CD4-positive, alpha-beta memory T cell (primary cell): ENCODE measurements around the gene RANBP10. TPM values are rescaled to one million over a fixed set of nuclear protein-coding genes. Genes with fewer than 3 reads are reported as not detected.
A peak's percentile ranks its signal among the peaks of the same experiment; 100 is the strongest.

Source experiments
- CTCF ChIA-PET: fragments of 350-600 bp; sonication (Branson Sonifier 250); formaldehyde crosslinking; loops from one replicate; lab custom pipeline; 2021; ENCODE audit warnings: inconsistent platforms; ENCODE audit not compliant: partially characterized antibody; lab: Charles Lee
- POLR2A ChIA-PET: fragments of 350-600 bp; sonication (Branson Sonifier 250); formaldehyde crosslinking; loops from one replicate; lab custom pipeline; 2021; ENCODE audit not compliant: partially characterized antibody; lab: Charles Lee
- DNase-seq, 5 donors: peaks; one replicate each; pipeline versions ENCODE4 v3.0.0 to v3.0.0-alpha.2; 2020 to 2022; ENCODE audit warnings: mixed read lengths in 1 of 5
- H3K27ac ChIP-seq: one replicate; pipeline ENCODE4 v1.7.0; 2013; ENCODE audit warnings: low read depth, low read length
- H3K27me3 ChIP-seq: 2 replicates; pipeline ENCODE4 v1.7.0; 2013; ENCODE audit warnings: mild to moderate bottlenecking, low read length, moderate library complexity; ENCODE audit not compliant: insufficient read depth
- H3K36me3 ChIP-seq: 2 replicates; pipeline ENCODE4 v1.7.0; 2013; ENCODE audit warnings: mild to moderate bottlenecking, low read length, moderate library complexity; ENCODE audit not compliant: insufficient read depth
- H3K4me1 ChIP-seq: 2 replicates; pipeline ENCODE4 v1.7.0; 2013; ENCODE audit warnings: mild to moderate bottlenecking, low read length, moderate library complexity; ENCODE audit not compliant: insufficient read depth
- H3K4me3 ChIP-seq, 2 donors: one replicate each; pipeline ENCODE4 v1.7.0; 2013; ENCODE audit warnings: low read length in 2 of 2, mild to moderate bottlenecking in 1 of 2
- H3K9me3 ChIP-seq, 2 donors: one replicate each; pipeline ENCODE4 v1.7.0; 2013; ENCODE audit warnings: low read length in 2 of 2, control low read depth in 1 of 2; ENCODE audit not compliant: control insufficient read depth in 1 of 2
- H3K27ac Mint-ChIP-seq, 7 donors: one replicate each; pipeline ENCODE4 v1.8.0; 2020 to 2021; ENCODE audit warnings: mixed read lengths in 7 of 7, mild to moderate bottlenecking in 6 of 7, inconsistent platforms in 3 of 7, moderate library complexity in 3 of 7
- H3K27me3 Mint-ChIP-seq, 2 donors: one replicate each; pipeline ENCODE4 v1.8.0; 2020 to 2021; ENCODE audit warnings: mixed read lengths in 2 of 2
- H3K36me3 Mint-ChIP-seq, 2 donors: one replicate each; pipeline ENCODE4 v1.8.0; 2020 to 2021; ENCODE audit warnings: mixed read lengths in 2 of 2, inconsistent platforms in 1 of 2, mild to moderate bottlenecking in 1 of 2
- H3K4me1 Mint-ChIP-seq, 4 donors: one replicate each; pipeline ENCODE4 v1.8.0; 2020 to 2021; ENCODE audit warnings: mixed read lengths in 4 of 4, mild to moderate bottlenecking in 1 of 4
- H3K4me3 Mint-ChIP-seq, 8 donors: one replicate each; pipeline ENCODE4 v1.8.0; 2020 to 2021; ENCODE audit warnings: mixed read lengths in 8 of 8, mild to moderate bottlenecking in 7 of 8, moderate library complexity in 6 of 8, inconsistent platforms in 3 of 8
- H3K9me3 Mint-ChIP-seq, 8 donors: one replicate each; pipeline ENCODE4 v1.8.0; 2020 to 2021; ENCODE audit warnings: mixed read lengths in 8 of 8, mild to moderate bottlenecking in 5 of 8, inconsistent platforms in 3 of 8, moderate library complexity in 1 of 8
- intact Hi-C: fragments of 100-400 bp; cut with micrococcal nuclease; formaldehyde crosslinking; loops from one replicate; pipeline ENCODE4 v1.15.1; 2023
- polyA plus RNA-seq, 2 donors: library from polyadenylated mRNA; unstranded; fragments of 300-500 nt; fragmentation: Illumina TruSeq; gene quantifications; one replicate each; pipeline ENCODE4 v1.2.3, GENCODE V29; 2021
- total RNA-seq, 2 experiments: library from RNA; stranded (reverse); gene quantifications; one replicate each; pipeline ENCODE4 v1.2.3, GENCODE V29; 2021

The RANBP10 gene
- total and polyA plus RNA-seq, 4 experiments from 2014 or later: 7.1 to 27.8 (median 20.1) TPM

DNA sequence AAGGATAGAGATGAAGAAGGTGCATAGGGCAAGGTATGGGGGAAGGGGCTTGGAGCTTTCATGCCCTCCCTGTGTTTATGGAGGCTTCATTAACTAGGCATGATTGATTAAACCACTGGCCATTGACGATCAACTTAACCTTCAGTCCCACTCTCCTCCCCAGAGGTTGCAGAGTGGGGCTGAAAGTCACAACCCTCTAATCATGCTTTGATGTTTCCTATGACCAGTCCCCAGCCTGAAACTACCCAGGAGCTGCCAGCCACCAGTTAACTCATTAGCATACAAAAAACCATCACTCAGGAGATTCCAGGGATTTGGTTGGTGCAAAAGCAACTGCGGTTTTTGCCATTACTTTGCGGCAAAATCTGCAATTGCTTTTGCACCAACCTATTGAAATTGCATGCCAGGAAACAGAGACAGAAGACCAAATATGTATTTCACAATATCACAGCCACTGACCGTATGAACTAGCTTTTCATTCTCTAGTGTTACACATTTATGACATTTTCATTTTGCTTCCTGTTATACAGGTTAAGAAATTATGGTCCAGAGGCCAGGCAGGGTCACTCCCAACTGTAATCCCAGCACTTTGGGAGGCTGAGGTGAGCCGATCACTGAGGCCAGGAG is 92.6 kb downstream of the RANBP10 start:
- no peaks in the 10 kb centered on the region for H3K27me3 Mint-ChIP-seq

DNA sequence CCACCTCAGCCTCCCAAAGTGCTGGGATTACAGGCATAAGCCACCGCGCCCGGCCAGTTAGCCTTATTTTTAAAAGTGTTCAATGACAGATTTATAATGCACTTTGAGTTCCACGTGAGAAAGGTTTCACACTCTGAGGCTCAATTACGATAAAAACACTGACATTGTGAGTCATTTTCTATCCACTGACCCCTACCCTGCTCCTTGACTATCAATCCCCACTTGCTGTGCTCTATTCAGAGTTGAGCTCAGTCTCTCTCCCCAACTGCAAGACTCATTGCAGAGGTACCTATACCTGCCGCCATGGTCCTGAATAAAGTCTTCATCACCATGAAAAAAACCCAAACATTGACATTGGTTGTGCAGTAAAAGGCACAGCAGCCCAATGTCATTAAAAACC is 95.8 kb downstream of the RANBP10 start:
- POLR2A ChIA-PET: no interaction called here
- no peak overlapping the region for H3K27ac ChIP-seq
- H3K9me3 ChIP-seq: no peaks in the 10 kb centered on the region
- intact Hi-C loops: no loop called here
- DNase-seq: no peak
- Mint-ChIP-seq H3K4me3 (no peak overlapping the region), H3K4me1 (peaks cover 18 to 33% (median 25%) of the 10 kb centered on the region in 4 donors), H3K9me3 (no peaks in the 10 kb centered on the region), H3K27me3 (no peaks in the 10 kb centered on the region), H3K36me3 (peaks cover 8 to 9% of the 10 kb centered on the region in 2 donors), H3K27ac (peak overlapping the region in 1 of 7 donors; percentile 59)
- CTCF ChIA-PET: no interaction called here
- no peaks in the 10 kb centered on the region for H3K36me3 ChIP-seq
- H3K27me3 ChIP-seq: no peaks in the 10 kb centered on the region
- H3K4me3 ChIP-seq: no peak overlapping the region
- H3K4me1 ChIP-seq: no peaks in the 10 kb centered on the region

More for the DNA sequence above, 92.6 kb downstream of the RANBP10 start:
- Mint-ChIP-seq H3K4me1 (peaks cover 31 to 48% (median 40%) of the 10 kb centered on the region in 4 donors), H3K27ac (peak overlapping the region in 1 of 7 donors; percentile 30), H3K9me3 (no peaks in the 10 kb centered on the region), H3K36me3 (peaks cover 8 to 14% of the 10 kb centered on the region in 2 donors), H3K4me3 (no peak overlapping the region)
- Histone ChIP-seq H3K4me1 (peaks cover 17% of the 10 kb centered on the region), H3K4me3 (no peak overlapping the region), H3K27ac (no peak overlapping the region), H3K36me3 (no peaks in the 10 kb centered on the region), H3K9me3 (no peaks in the 10 kb centered on the region), H3K27me3 (no peaks in the 10 kb centered on the region)
- intact Hi-C loops: no loop called here
- ChIA-PET CTCF (interaction anchor here (0.7 to 0.8 kb wide), 3 partner anchors 42 to 703 kb away, joined by 3 read pairs; no protein-coding TSS in a partner anchor), POLR2A (interaction anchor here (1.5 kb wide), 1 partner anchor 88 kb away, joined by 6 read pairs; no protein-coding TSS in a partner anchor)
- DNase-seq: no peak

DNA sequence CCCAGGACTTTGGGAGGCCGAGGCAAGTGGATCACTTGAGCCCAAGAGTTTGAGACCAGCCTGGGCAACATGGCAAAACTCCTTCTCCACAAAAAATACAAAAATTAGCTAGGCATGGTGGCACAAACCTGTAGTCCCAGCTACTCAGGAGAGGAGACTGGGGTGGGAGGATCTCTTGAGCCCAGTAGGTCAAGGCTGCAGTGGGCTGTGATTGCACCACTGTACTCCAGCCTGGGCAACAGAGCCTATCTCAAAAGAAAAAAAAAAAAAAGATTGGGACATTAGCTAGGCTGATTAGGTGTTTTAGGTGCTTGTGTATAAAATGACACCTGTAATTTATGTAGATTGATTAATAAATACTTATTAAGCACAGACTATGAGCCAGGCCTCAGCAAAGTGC is 97.3 kb downstream of the RANBP10 start:
- peaks cover 4% of the 10 kb centered on the region for H3K4me1 ChIP-seq
- peaks cover 18 to 39% (median 31%) of the 10 kb centered on the region in 4 donors for H3K4me1 Mint-ChIP-seq
- H3K9me3 ChIP-seq: no peaks in the 10 kb centered on the region
- ChIA-PET POLR2A (interaction anchor here (1.6 kb wide), 1 partner anchor 11 kb away, joined by 7 read pairs; the partner anchor contains the start of gene GFOD2), CTCF (interaction anchor here (0.6 kb wide), 1 partner anchor 195 kb away, joined by 3 read pairs; no protein-coding TSS in a partner anchor)
- intact Hi-C loops: no loop called here
- H3K27me3 Mint-ChIP-seq: no peaks in the 10 kb centered on the region
- H3K9me3 Mint-ChIP-seq: no peaks in the 10 kb centered on the region
- no peak overlapping the region for H3K27ac ChIP-seq
- H3K27me3 ChIP-seq: no peaks in the 10 kb centered on the region
- no peaks in the 10 kb centered on the region for H3K36me3 ChIP-seq
- no peak overlapping the region for H3K4me3 Mint-ChIP-seq
- H3K4me3 ChIP-seq: no peak overlapping the region
- no peak for DNase-seq
- H3K36me3 Mint-ChIP-seq: peaks cover 8 to 9% of the 10 kb centered on the region in 2 donors
- H3K27ac Mint-ChIP-seq: peak overlapping the region in 2 of 7 donors; percentile 57 to 73

DNA sequence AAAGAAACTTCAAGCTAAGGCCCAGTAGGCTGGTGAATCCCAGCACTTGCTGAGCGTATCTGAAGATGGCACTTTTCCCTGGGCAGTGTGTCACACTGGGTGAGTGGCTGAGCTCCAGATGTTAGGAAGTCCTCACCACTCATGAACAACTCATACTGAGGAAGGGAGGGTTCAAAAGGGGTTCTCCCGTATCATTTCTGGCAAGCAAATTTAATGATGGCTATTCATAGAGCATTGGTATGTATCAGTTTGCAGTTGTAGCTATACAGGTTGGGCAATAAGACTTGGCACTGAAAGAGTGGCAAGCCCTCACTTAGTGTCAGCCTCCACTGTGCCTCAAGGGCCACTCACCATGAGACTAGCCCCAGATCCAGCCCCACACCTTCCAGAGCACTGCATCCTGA is 98.0 kb downstream of the RANBP10 start:
- Histone ChIP-seq H3K4me1 (peaks cover 11% of the 10 kb centered on the region), H3K36me3 (no peaks in the 10 kb centered on the region), H3K27me3 (no peaks in the 10 kb centered on the region), H3K9me3 (no peaks in the 10 kb centered on the region), H3K27ac (no peak overlapping the region), H3K4me3 (no peak overlapping the region)
- Mint-ChIP-seq H3K4me1 (peaks cover 20 to 41% (median 33%) of the 10 kb centered on the region in 4 donors), H3K27ac (peak overlapping the region in 4 of 7 donors; percentile 30 to 68 (median 46)), H3K36me3 (peaks cover 6 to 8% of the 10 kb centered on the region in 2 donors), H3K4me3 (no peak overlapping the region), H3K9me3 (no peaks in the 10 kb centered on the region), H3K27me3 (no peaks in the 10 kb centered on the region)
- no peak for DNase-seq
- ChIA-PET CTCF (no interaction called here), POLR2A (interaction anchor here (1.6 kb wide), 1 partner anchor 11 kb away, joined by 7 read pairs; the partner anchor contains the start of gene GFOD2)
- intact Hi-C loops: no loop called here

DNA sequence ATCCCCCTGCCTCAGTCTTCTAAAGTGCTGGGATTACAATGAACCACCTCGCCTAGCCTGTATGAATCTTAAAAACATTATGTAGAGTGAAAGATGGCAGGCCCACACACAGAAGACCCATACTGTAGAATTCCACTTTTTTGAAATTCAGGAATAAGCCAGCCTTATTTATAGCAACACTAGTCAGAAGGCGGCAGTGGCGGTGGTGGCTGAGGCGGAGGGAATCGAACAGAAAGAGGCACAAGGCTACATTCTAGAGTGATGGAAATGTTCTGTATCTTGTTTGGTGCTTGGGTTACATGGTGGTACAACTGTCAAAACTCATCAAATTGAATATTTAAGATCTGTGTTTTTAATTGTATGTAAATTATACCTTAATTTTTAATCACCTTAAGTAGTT is 98.6 kb downstream of the RANBP10 start:
- H3K36me3 Mint-ChIP-seq: peaks cover 6 to 8% of the 10 kb centered on the region in 2 donors
- ChIA-PET POLR2A (no interaction called here), CTCF (no interaction called here)
- peak overlapping the region in 1 of 8 donors; percentile 46 for H3K4me3 Mint-ChIP-seq
- H3K9me3 Mint-ChIP-seq: no peaks in the 10 kb centered on the region
- H3K27me3 Mint-ChIP-seq: no peaks in the 10 kb centered on the region
- Histone ChIP-seq H3K9me3 (no peaks in the 10 kb centered on the region), H3K36me3 (no peaks in the 10 kb centered on the region), H3K4me1 (peaks cover 16% of the 10 kb centered on the region), H3K4me3 (no peak overlapping the region), H3K27me3 (no peaks in the 10 kb centered on the region), H3K27ac (no peak overlapping the region)
- H3K4me1 Mint-ChIP-seq: peaks cover 23 to 46% (median 36%) of the 10 kb centered on the region in 4 donors
- no peak for DNase-seq
- intact Hi-C loops: no loop called here
- H3K27ac Mint-ChIP-seq: peak overlapping the region in 3 of 7 donors; percentile 13 to 79 (median 42)

DNA sequence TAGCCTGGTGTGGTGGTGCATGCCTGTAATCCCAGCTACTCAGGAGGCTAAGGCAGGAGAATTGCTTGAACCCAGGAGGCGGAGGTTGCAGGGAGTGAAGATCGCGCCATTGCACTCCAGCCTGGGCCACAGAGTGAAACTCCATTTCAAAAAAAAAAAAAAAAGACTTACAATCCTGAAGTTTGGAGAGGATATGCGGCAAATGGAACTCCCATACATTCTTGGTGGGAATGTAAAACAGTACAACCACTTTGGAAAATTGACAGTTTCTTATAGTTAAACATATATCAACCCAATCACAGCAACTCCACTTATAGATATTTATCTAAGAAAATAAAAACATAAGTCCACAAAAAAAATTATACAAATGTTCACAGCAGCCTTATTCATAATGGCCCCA is 99.2 kb downstream of the RANBP10 start:
- CTCF ChIA-PET: no interaction called here
- H3K9me3 ChIP-seq: no peaks in the 10 kb centered on the region

DNA sequence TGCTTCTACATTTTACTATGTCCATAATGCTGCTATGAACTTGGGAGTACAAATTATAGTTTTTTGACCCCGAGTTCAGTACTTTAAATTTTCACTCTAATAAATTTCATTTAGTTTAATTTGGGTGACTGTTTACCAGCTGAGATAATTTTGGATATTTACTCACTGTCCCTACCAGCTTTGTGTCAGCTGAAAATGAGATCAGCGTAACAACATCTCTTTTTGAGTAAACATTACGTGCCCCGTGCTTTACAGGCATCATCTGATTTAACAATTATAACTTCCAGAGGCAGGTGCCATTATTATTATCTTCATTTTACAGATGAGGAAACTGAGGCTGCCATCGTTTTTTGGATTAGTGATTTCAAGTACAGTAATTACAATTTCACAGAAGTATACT is 102.2 kb downstream of the RANBP10 start:
- H3K27me3 ChIP-seq: no peaks in the 10 kb centered on the region
- intact Hi-C loops: no loop called here

More for the DNA sequence above, 99.2 kb downstream of the RANBP10 start:
- Mint-ChIP-seq H3K9me3 (no peaks in the 10 kb centered on the region), H3K36me3 (peaks cover 6 to 8% of the 10 kb centered on the region in 2 donors), H3K27ac (no peak overlapping the region), H3K27me3 (no peaks in the 10 kb centered on the region), H3K4me3 (no peak overlapping the region), H3K4me1 (peaks cover 23 to 52% (median 37%) of the 10 kb centered on the region in 4 donors)
- Histone ChIP-seq H3K4me3 (no peak overlapping the region), H3K27me3 (no peaks in the 10 kb centered on the region), H3K36me3 (no peaks in the 10 kb centered on the region), H3K27ac (no peak overlapping the region), H3K4me1 (peaks cover 20% of the 10 kb centered on the region)
- POLR2A ChIA-PET: interaction anchor here (1.8 kb wide), 1 partner anchor 12 kb away, joined by 7 read pairs; the partner anchor contains the start of gene GFOD2
- intact Hi-C loops: no loop called here
- no peak for DNase-seq

More for the DNA sequence above, 102.2 kb downstream of the RANBP10 start:
- Mint-ChIP-seq H3K27me3 (no peaks in the 10 kb centered on the region), H3K4me1 (peaks cover 17 to 38% (median 28%) of the 10 kb centered on the region in 4 donors), H3K9me3 (no peaks in the 10 kb centered on the region), H3K4me3 (peak overlapping the region in 4 of 8 donors; percentile 16 to 69 (median 22)), H3K36me3 (no peaks in the 10 kb centered on the region), H3K27ac (peak overlapping the region in 5 of 7 donors; percentile 42 to 92 (median 89))
- CTCF ChIA-PET: interaction anchor here (1.0 kb wide), 1 partner anchor 130 kb away, joined by 3 read pairs; no protein-coding TSS in a partner anchor
- Histone ChIP-seq H3K9me3 (no peaks in the 10 kb centered on the region), H3K4me3 (no peak overlapping the region), H3K4me1 (peaks cover 20% of the 10 kb centered on the region), H3K27ac (no peak overlapping the region), H3K36me3 (no peaks in the 10 kb centered on the region)
- POLR2A ChIA-PET: interaction anchor here (1.3 kb wide), 1 partner anchor 15 kb away, joined by 6 read pairs; the partner anchor contains the start of gene GFOD2
- DNase-seq: no peak
